ENCODE data around the gene OR2C3.

Gene OR2C3

GRCh38 chr1:247535402-247535801, 838 bp downstream of the OR2C3 start:
- Histone ChIP-seq H3K79me2 (ENCODE audit: control insufficient read depth, low read length) (no peaks in the 10 kb centered on the region), H3F3A (ENCODE audit: control insufficient read depth, insufficient read depth) (no peaks in the 10 kb centered on the region), H3K4me2 (ENCODE audit: low read length) (no peak overlapping the region), H3K27me3 (ENCODE audit: control insufficient read depth, low read length) (no peaks in the 10 kb centered on the region), H3K9me2 (replicated peaks; ENCODE audit: control insufficient read depth, low read length) (no peaks in the 10 kb centered on the region), H3K9me3 (ENCODE audit: control insufficient read depth, insufficient read depth, low read length) (no peaks in the 10 kb centered on the region), H3K4me3 (ENCODE audit: low read length) (no peak overlapping the region), H4K20me1 (ENCODE audit: control insufficient read depth, insufficient read depth, low read depth, low read length) (no peaks in the 10 kb centered on the region), H3K27ac (ENCODE audit: low read depth, low read length) (no peak overlapping the region), H3K36me3 (ENCODE audit: control insufficient read depth, low read length) (no peaks in the 10 kb centered on the region), H3K4me1 (ENCODE audit: control insufficient read depth, low read length) (no peaks in the 10 kb centered on the region)
- TF ChIP-seq CTCF (IDR thresholded peaks at IDR 0.05; ENCODE audit: low read depth, low read length, poor library complexity, severe bottlenecking), result no peak
- no peak for TF ChIP-seq EZH2phosphoT487 (IDR thresholded peaks at IDR 0.05; ENCODE audit: borderline replicate concordance, low read length)

- no peaks in the 10 kb centered on the region for H3F3A ChIP-seq (ENCODE audit: control insufficient read depth, insufficient read depth)
- TF ChIP-seq CTCF (IDR thresholded peaks at IDR 0.05; ENCODE audit: low read depth, low read length, poor library complexity, severe bottlenecking) (peak; percentile 22), EZH2phosphoT487 (IDR thresholded peaks at IDR 0.05; ENCODE audit: borderline replicate concordance, low read length) (no peak)
- H3K79me2 ChIP-seq (ENCODE audit: control insufficient read depth, low read length), result no peaks in the 10 kb centered on the region
- H3K9me2 ChIP-seq (replicated peaks; ENCODE audit: control insufficient read depth, low read length), result no peaks in the 10 kb centered on the region
- no peaks in the 10 kb centered on the region for H3K9me3 ChIP-seq (ENCODE audit: control insufficient read depth, insufficient read depth, low read length)
- no peaks in the 10 kb centered on the region for H3K36me3 ChIP-seq (ENCODE audit: control insufficient read depth, low read length)
- no peak overlapping the region for H3K4me3 ChIP-seq (ENCODE audit: low read length)
- no peak overlapping the region for H3K27ac ChIP-seq (ENCODE audit: low read depth, low read length)
- H3K4me2 ChIP-seq (ENCODE audit: low read length), result no peak overlapping the region
- H3K27me3 ChIP-seq (ENCODE audit: control insufficient read depth, low read length), result no peaks in the 10 kb centered on the region
- H4K20me1 ChIP-seq (ENCODE audit: control insufficient read depth, insufficient read depth, low read depth, low read length), result no peaks in the 10 kb centered on the region
- H3K4me1 ChIP-seq (ENCODE audit: control insufficient read depth, low read length), result no peaks in the 10 kb centered on the region
Observed at GRCh38 chr1:247531937-247532336, 4.3 kb downstream of the OR2C3 start.

GRCh38 chr1:247530785-247531184, 5.5 kb downstream of the OR2C3 start:
- Histone ChIP-seq H3K9me2 (replicated peaks; ENCODE audit: control insufficient read depth, low read length) (no peaks in the 10 kb centered on the region), H3K27ac (ENCODE audit: low read depth, low read length) (no peak overlapping the region), H3F3A (ENCODE audit: control insufficient read depth, insufficient read depth) (no peaks in the 10 kb centered on the region), H3K79me2 (ENCODE audit: control insufficient read depth, low read length) (no peaks in the 10 kb centered on the region), H3K27me3 (ENCODE audit: control insufficient read depth, low read length) (no peaks in the 10 kb centered on the region), H3K36me3 (ENCODE audit: control insufficient read depth, low read length) (no peaks in the 10 kb centered on the region), H3K9me3 (ENCODE audit: control insufficient read depth, insufficient read depth, low read length) (no peaks in the 10 kb centered on the region), H3K4me3 (ENCODE audit: low read length) (no peak overlapping the region), H4K20me1 (ENCODE audit: control insufficient read depth, insufficient read depth, low read depth, low read length) (no peaks in the 10 kb centered on the region), H3K4me1 (ENCODE audit: control insufficient read depth, low read length) (no peaks in the 10 kb centered on the region), H3K4me2 (ENCODE audit: low read length) (no peak overlapping the region)
- TF ChIP-seq EZH2phosphoT487 (IDR thresholded peaks at IDR 0.05; ENCODE audit: borderline replicate concordance, low read length), result no peak

GRCh38 chr1:247529771-247530355, 6.4 kb downstream of the OR2C3 start:
- Histone ChIP-seq H3K4me2 (ENCODE audit: low read length) (no peak overlapping the region), H3K9me3 (ENCODE audit: control insufficient read depth, insufficient read depth, low read length) (no peaks in the 10 kb centered on the region), H3K9me2 (replicated peaks; ENCODE audit: control insufficient read depth, low read length) (no peaks in the 10 kb centered on the region), H4K20me1 (ENCODE audit: control insufficient read depth, insufficient read depth, low read depth, low read length) (no peaks in the 10 kb centered on the region), H3K27me3 (ENCODE audit: control insufficient read depth, low read length) (no peaks in the 10 kb centered on the region), H3F3A (ENCODE audit: control insufficient read depth, insufficient read depth) (no peaks in the 10 kb centered on the region), H3K79me2 (ENCODE audit: control insufficient read depth, low read length) (no peaks in the 10 kb centered on the region), H3K27ac (ENCODE audit: low read depth, low read length) (no peak overlapping the region), H3K4me1 (ENCODE audit: control insufficient read depth, low read length) (no peaks in the 10 kb centered on the region), H3K36me3 (ENCODE audit: control insufficient read depth, low read length) (no peaks in the 10 kb centered on the region), H3K4me3 (ENCODE audit: low read length) (no peak overlapping the region)
- no peak for TF ChIP-seq EZH2phosphoT487 (IDR thresholded peaks at IDR 0.05; ENCODE audit: borderline replicate concordance, low read length)
- no peak for TF ChIP-seq CTCF (IDR thresholded peaks at IDR 0.05; ENCODE audit: low read depth, low read length, poor library complexity, severe bottlenecking)
